Nephron (organoid): ENCODE results near the gene PDE6B.
"Not testable (repeated sequence)": the region's sequence is repeated elsewhere in the genome, so short reads cannot be mapped to it uniquely, and the experiment has no call there.

ENCODE experiments used
- H3K27ac Mint-ChIP-seq, 3 experiments: 2 replicates each; pipeline ENCODE4 v1.8.0; 2020; ENCODE audit warnings: mixed read lengths in 3 of 3, mild to moderate bottlenecking in 2 of 3, moderate library complexity in 1 of 3
- H3K27me3 Mint-ChIP-seq: 2 replicates; pipeline ENCODE4 v1.8.0; 2021; ENCODE audit warnings: low read depth, mild to moderate bottlenecking, moderate library complexity, mixed read lengths
- H3K36me3 Mint-ChIP-seq: 2 replicates; pipeline ENCODE4 v1.8.0; 2020; ENCODE audit warnings: low read depth, mixed read lengths
- H3K4me1 Mint-ChIP-seq: 2 replicates; pipeline ENCODE4 v1.8.0; 2020; ENCODE audit warnings: mixed read lengths
- H3K4me3 Mint-ChIP-seq, 3 experiments: 2 replicates each; pipeline ENCODE4 v1.8.0; 2020; ENCODE audit warnings: mild to moderate bottlenecking in 3 of 3, mixed read lengths in 3 of 3, moderate library complexity in 2 of 3
- H3K9me3 Mint-ChIP-seq: 2 replicates; pipeline ENCODE4 v1.8.0; 2020; ENCODE audit warnings: mixed read lengths
- TF ChIP-seq, protein P1 (sequence below), 3 experiments: fragments of 200-600 bp; sonication (generic); IDR thresholded peaks; one replicate each; pipeline ENCODE4 v1.5.0; 2021; ENCODE audit warnings: antibody characterized with exemption in 3 of 3; ENCODE audit not compliant: unreplicated experiment in 3 of 3

Gene PDE6B

DNA sequence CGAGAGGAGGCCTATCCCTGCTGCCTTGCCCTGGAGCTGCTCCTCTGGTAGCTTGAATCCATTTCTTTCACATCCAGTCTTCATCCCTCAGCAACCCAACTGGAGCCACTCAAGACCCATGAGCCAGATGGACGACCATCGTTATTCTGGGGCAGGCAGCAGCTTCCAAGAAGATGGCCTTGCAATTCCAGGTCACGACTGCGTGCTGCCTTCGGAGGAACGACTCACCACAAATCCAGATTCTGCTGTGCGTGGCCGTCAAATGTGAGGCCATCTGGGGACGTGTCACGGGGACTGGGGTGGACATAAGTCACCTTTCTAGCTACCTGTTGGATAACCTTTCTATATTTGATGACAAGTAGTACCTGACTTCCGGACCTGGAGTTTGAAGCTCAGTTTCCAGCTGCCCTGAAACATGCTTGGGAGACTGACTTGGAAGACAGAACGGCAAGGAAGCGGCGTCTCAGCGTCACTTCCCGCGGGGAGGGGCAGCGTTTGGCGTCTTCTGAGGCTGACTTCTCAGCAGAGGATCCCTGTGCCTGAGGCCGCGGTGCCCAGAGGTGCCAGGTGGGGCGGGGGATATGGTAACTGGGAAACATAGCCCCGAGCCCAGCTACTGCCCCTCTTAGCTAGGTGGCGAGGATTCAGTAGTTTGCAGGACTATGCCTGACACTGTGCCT is 37.6 kb upstream of the PDE6B start:
- H3K4me3 Mint-ChIP-seq: no peak overlapping the region
- no peaks in the 10 kb centered on the region for H3K4me1 Mint-ChIP-seq
- H3K36me3 Mint-ChIP-seq: no peaks in the 10 kb centered on the region
- H3K9me3 Mint-ChIP-seq: peaks cover 11% of the 10 kb centered on the region
- TF ChIP-seq, protein P1, sequence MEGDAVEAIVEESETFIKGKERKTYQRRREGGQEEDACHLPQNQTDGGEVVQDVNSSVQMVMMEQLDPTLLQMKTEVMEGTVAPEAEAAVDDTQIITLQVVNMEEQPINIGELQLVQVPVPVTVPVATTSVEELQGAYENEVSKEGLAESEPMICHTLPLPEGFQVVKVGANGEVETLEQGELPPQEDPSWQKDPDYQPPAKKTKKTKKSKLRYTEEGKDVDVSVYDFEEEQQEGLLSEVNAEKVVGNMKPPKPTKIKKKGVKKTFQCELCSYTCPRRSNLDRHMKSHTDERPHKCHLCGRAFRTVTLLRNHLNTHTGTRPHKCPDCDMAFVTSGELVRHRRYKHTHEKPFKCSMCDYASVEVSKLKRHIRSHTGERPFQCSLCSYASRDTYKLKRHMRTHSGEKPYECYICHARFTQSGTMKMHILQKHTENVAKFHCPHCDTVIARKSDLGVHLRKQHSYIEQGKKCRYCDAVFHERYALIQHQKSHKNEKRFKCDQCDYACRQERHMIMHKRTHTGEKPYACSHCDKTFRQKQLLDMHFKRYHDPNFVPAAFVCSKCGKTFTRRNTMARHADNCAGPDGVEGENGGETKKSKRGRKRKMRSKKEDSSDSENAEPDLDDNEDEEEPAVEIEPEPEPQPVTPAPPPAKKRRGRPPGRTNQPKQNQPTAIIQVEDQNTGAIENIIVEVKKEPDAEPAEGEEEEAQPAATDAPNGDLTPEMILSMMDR (IDR thresholded peaks at IDR 0.05; ENCODE audit: unreplicated experiment in 3 of 3): no peak
- peaks cover 44% of the 10 kb centered on the region for H3K27me3 Mint-ChIP-seq
- no peak overlapping the region for H3K27ac Mint-ChIP-seq

DNA sequence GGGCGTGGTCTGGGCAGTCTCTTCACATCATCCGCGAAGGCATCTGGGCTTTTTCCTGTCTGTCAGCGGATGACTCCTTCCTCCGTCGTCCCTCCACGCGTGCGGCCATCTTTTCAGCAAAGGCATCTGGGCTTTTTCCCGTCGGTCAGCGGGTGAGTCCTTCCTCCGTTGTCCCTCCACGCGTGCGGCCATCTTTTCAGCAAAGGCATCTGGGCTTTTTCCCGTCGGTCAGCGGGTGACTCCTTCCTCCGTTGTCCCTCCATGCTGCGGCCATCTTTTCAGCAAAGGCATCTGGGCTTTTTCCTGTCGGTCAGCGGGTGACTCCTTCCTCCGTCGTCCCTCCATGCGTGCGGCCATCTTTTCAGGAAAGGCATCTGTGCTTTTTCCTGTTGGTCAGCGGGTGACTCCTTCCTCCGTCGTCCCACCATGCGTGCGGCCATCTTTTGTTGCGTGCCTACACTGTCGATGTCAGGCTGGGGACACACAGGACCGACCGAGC is 37.0 kb upstream of the PDE6B start:
- H3K27me3 Mint-ChIP-seq: peaks cover 49% of the 10 kb centered on the region
- H3K36me3 Mint-ChIP-seq: no peaks in the 10 kb centered on the region
- no peak overlapping the region for H3K27ac Mint-ChIP-seq

DNA sequence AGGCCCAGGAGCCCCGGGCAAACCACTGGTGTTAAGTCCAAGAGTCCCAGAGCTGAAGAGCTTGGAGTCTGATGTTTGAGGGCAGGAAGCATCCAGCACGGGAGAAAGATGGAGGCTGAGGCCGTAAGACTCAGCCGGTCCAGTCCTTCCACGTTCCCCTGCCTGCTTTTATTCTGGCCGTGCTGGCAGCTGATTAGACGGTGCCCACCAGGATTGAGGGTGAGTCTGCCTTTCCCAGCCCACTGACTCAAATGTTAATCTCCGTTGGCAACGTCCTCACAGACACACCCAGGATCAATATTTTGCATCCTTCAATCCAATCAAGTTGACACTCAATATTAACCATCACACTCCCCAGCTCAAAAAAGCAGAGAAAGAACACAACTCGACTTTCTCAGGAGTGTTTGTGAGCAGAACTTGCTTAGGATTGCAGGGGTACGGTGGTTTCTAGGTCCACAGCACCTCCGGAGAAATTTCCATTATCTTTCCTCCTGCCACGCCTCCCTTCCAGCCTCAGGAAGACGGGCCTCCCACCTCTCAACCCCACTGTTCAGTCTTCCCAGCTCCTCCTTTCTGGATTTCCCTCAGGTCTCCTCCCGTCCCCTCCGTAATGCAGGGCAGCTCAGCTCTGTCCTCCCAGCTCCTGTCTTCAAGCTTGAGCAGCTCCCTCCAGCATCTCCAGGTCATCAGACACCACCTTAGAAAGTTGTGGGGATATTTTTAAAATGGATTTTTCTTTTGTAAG is 36.0 kb upstream of the PDE6B start:
- TF ChIP-seq, protein P1 (IDR thresholded peaks at IDR 0.05; ENCODE audit: unreplicated experiment in 3 of 3): no peak
- Mint-ChIP-seq H3K4me1 (no peaks in the 10 kb centered on the region), H3K4me3 (no peak overlapping the region), H3K27me3 (peaks cover 47% of the 10 kb centered on the region), H3K27ac (no peak overlapping the region), H3K36me3 (no peaks in the 10 kb centered on the region), H3K9me3 (peaks cover 7% of the 10 kb centered on the region)

More for the DNA sequence above, 37.0 kb upstream of the PDE6B start:
- TF ChIP-seq, protein P1 (IDR thresholded peaks at IDR 0.05; ENCODE audit: unreplicated experiment in 3 of 3): no peak
- no peaks in the 10 kb centered on the region for H3K4me1 Mint-ChIP-seq
- no peak overlapping the region for H3K4me3 Mint-ChIP-seq
- peaks cover 10% of the 10 kb centered on the region for H3K9me3 Mint-ChIP-seq

DNA sequence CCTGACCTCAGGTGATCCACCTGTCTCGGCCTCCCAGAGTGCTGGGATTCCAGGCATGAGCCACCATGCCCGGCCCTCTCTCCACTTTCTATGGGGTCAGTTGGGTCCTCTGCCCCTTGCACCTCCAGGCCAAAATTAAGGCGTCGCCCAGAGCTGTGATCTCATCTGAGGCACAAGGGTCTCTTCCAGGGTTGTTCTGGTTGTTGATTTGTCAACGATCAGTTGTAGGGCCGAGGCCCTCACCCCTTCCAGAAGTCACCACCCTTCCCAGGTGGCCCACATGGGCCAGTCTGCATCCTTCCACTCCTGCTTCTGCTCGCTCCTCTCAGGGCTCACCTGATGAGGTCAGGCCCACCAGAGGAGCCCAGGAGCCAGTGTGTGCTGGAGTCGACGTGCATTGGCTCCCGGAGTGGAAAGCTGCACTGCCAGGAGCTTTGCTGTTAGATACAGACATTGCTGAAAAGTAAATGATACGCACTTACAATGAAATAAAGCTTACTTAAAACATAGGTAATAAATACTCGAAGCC is 35.0 kb upstream of the PDE6B start:
- Mint-ChIP-seq H3K27me3 (peaks cover 49% of the 10 kb centered on the region), H3K36me3 (no peaks in the 10 kb centered on the region), H3K4me3 (no peak overlapping the region), H3K4me1 (no peaks in the 10 kb centered on the region), H3K9me3 (peaks cover 7% of the 10 kb centered on the region), H3K27ac (no peak overlapping the region)
- TF ChIP-seq, protein P1 (IDR thresholded peaks at IDR 0.05; ENCODE audit: unreplicated experiment in 3 of 3): no peak

DNA sequence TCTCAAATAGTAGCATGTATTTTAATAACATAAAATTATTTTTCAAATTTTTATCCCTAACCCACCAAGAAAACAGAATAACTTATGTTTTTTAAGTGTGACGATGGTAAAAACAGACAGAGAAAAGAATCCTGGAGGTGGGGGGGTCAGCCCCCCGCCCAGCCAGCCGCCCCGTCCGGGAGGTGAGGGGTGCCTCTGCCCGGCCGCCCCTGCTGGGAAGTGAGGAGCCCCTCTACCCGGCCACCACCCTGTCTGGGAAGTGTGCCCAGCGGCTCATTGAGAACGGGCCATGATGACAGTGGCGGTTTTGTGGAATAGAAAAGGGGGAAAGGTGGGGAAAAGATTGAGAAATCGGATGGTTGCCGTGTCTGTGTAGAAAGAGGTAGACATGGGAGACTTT is 33.2 kb upstream of the PDE6B start:
- not testable (repeated sequence) for H3K9me3 Mint-ChIP-seq, H3K36me3 Mint-ChIP-seq, H3K27ac Mint-ChIP-seq, H3K4me1 Mint-ChIP-seq, H3K4me3 Mint-ChIP-seq
- H3K27me3 Mint-ChIP-seq: peaks cover 53% of the 10 kb centered on the region

DNA sequence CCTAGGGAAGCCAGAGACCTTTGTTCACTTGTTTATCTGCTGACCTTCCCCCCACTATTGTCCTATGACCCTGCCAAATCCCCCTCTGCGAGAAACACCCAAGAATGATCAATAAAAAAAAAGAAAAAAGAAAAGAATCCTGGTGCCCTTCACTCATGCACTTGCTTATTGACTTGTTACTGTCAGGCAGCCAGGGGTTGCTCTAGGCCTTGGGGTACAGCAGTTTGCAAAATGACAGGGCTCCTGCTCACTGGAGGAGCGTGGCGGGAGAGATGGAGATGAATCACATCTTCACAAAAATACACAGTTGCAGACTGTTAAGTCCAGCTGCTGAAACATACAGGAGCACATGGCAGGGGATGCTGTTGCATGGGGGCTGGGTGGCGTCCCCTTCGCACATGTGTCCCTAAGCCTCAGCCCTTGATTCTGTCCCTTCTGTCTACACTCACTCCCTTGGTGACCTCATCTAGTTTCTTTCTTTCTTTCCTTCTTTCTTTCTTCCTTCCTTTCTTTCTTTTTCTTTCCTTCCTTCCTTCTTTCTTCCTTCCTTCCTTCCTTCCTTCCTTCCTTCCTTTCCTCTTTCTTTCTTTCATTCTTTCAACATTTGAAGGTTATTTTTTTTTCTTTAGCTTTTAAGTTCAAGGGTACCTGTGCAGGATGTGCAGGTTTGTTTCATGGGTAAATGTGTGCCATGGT is 32.4 kb upstream of the PDE6B start:
- H3K27me3 Mint-ChIP-seq: peaks cover 56% of the 10 kb centered on the region
- no peaks in the 10 kb centered on the region for H3K4me1 Mint-ChIP-seq
- H3K27ac Mint-ChIP-seq: no peak overlapping the region
- H3K4me3 Mint-ChIP-seq: no peak overlapping the region
- H3K9me3 Mint-ChIP-seq: peaks cover 7% of the 10 kb centered on the region
- H3K36me3 Mint-ChIP-seq: no peaks in the 10 kb centered on the region
- TF ChIP-seq, protein P1 (IDR thresholded peaks at IDR 0.05; ENCODE audit: unreplicated experiment in 3 of 3): no peak
